Chondrocyte (in vitro differentiated cells): ENCODE measurements around the gene IPMK. TPM values are rescaled to one million over a fixed set of nuclear protein-coding genes. Genes with fewer than 3 reads are reported as not detected.
A peak's percentile ranks its signal among the peaks of the same experiment; 100 is the strongest.
"Not testable (repeated sequence)": the region's sequence is repeated elsewhere in the genome, so short reads cannot be mapped to it uniquely, and the experiment has no call there.

ENCODE experiments used
- DNase-seq: peaks from one replicate; pipeline ENCODE4 v3.0.0; 2021; ENCODE audit warnings: mixed read lengths, low spot score
- H3K27ac Mint-ChIP-seq: one replicate; pipeline ENCODE4 v1.8.0; 2021; ENCODE audit warnings: mild to moderate bottlenecking, moderate library complexity, mixed read lengths; ENCODE audit not compliant: unreplicated experiment
- H3K27me3 Mint-ChIP-seq: 2 replicates; pipeline ENCODE4 v1.8.0; 2021; ENCODE audit warnings: low read depth, mixed read lengths
- H3K36me3 Mint-ChIP-seq: 2 replicates; pipeline ENCODE4 v1.8.0; 2021; ENCODE audit warnings: low read depth, mixed read lengths
- H3K4me1 Mint-ChIP-seq: 2 replicates; pipeline ENCODE4 v1.8.0; 2021; ENCODE audit warnings: low read depth, mild to moderate bottlenecking, mixed read lengths
- H3K4me3 Mint-ChIP-seq: one replicate; pipeline ENCODE4 v1.8.0; 2021; ENCODE audit warnings: mild to moderate bottlenecking, moderate library complexity, mixed read lengths; ENCODE audit not compliant: unreplicated experiment
- H3K9me3 Mint-ChIP-seq: 2 replicates; pipeline ENCODE4 v1.8.0; 2021; ENCODE audit warnings: low read depth, mixed read lengths
- CTCF ChIP-seq: fragments of 200-600 bp; sonication (generic); IDR thresholded peaks from 2 replicates; pipeline ENCODE4 v1.5.0; 2021; ENCODE audit warnings: antibody characterized with exemption, mild to moderate bottlenecking, moderate library complexity
- total RNA-seq: library from RNA; stranded (reverse); gene quantifications from 3 replicates; pipeline ENCODE4 v1.2.1, GENCODE V29; 2021

Gene IPMK
- total RNA-seq, 1 donor from 2014 or later, result 2.9 TPM

GRCh38 chr10:58253184-58253583, 14.5 kb downstream of the IPMK start:
- DNase-seq, result no peak
- Mint-ChIP-seq H3K4me1 (peaks cover 3% of the 10 kb centered on the region), H3K4me3 (no peak overlapping the region), H3K27me3 (no peaks in the 10 kb centered on the region), H3K9me3 (peaks cover 18% of the 10 kb centered on the region), H3K36me3 (peaks cover 8% of the 10 kb centered on the region), H3K27ac (no peak overlapping the region)
- no peak for TF ChIP-seq CTCF

- H3K9me3 Mint-ChIP-seq, H3K36me3 Mint-ChIP-seq, H3K27me3 Mint-ChIP-seq, H3K4me3 Mint-ChIP-seq, DNase-seq, H3K27ac Mint-ChIP-seq: not testable (repeated sequence)
- H3K4me1 Mint-ChIP-seq, result peaks cover 23% of the 10 kb centered on the region
Observed at GRCh38 chr10:58244666-58245065, 23.0 kb downstream of the IPMK start.

- H3K27me3 Mint-ChIP-seq, H3K27ac Mint-ChIP-seq, H3K4me3 Mint-ChIP-seq, DNase-seq, H3K9me3 Mint-ChIP-seq, H3K36me3 Mint-ChIP-seq: not testable (repeated sequence)
- peaks cover 27% of the 10 kb centered on the region for H3K4me1 Mint-ChIP-seq
Observed at GRCh38 chr10:58244242-58244641, 23.5 kb downstream of the IPMK start.

- peaks cover 28% of the 10 kb centered on the region for H3K4me1 Mint-ChIP-seq
- not testable (repeated sequence) for H3K36me3 Mint-ChIP-seq, H3K27ac Mint-ChIP-seq, DNase-seq, H3K27me3 Mint-ChIP-seq, H3K4me3 Mint-ChIP-seq, H3K9me3 Mint-ChIP-seq
Observed at GRCh38 chr10:58243801-58244200, 23.9 kb downstream of the IPMK start.

GRCh38 chr10:58243269-58243668, 24.4 kb downstream of the IPMK start:
- no peak for TF ChIP-seq CTCF
- DNase-seq, result no peak
- Mint-ChIP-seq H3K9me3 (no peaks in the 10 kb centered on the region), H3K4me3 (no peak overlapping the region), H3K36me3 (no peaks in the 10 kb centered on the region), H3K4me1 (peaks cover 28% of the 10 kb centered on the region), H3K27me3 (no peaks in the 10 kb centered on the region), H3K27ac (no peak overlapping the region)

GRCh38 chr10:58241346-58241745, 26.3 kb downstream of the IPMK start:
- H3K27ac Mint-ChIP-seq, result peak overlapping the region; percentile 83
- no peaks in the 10 kb centered on the region for H3K9me3 Mint-ChIP-seq
- H3K27me3 Mint-ChIP-seq, result no peaks in the 10 kb centered on the region
- no peak overlapping the region for H3K4me3 Mint-ChIP-seq
- TF ChIP-seq CTCF, result no peak
- H3K36me3 Mint-ChIP-seq, result no peaks in the 10 kb centered on the region
- peaks cover 43% of the 10 kb centered on the region for H3K4me1 Mint-ChIP-seq
- DNase-seq, result no peak

GRCh38 chr10:58240531-58240930, 27.2 kb downstream of the IPMK start:
- Mint-ChIP-seq H3K27me3 (no peaks in the 10 kb centered on the region), H3K4me3 (peak overlapping the region; percentile 24), H3K9me3 (no peaks in the 10 kb centered on the region), H3K27ac (peak overlapping the region; percentile 83), H3K4me1 (peaks cover 43% of the 10 kb centered on the region), H3K36me3 (no peaks in the 10 kb centered on the region)
- DNase-seq, result no peak
- TF ChIP-seq CTCF, result no peak
